ENCODE measurements around the gene PROSER1.

DNA sequence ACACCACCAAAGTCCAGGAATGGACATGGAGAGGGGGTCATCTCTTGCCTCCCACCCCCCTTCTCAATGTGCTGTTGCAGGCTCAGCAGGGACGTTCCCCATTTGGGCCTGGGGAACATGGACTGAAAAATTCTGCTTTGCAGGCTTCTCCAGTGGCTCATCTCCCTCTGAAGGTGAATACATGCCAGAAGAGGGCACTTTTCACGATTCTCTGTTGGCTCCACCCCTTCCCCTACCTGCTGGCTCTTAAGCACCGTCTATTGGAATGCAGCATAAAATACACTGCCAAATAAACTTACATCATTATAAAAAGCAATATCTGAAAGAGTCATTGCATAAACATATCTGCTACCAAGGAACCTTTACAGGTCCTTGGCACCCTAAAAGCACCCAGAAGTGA is 36.1 kb upstream of the PROSER1 start:
- TF ChIP-seq, protein P1, sequence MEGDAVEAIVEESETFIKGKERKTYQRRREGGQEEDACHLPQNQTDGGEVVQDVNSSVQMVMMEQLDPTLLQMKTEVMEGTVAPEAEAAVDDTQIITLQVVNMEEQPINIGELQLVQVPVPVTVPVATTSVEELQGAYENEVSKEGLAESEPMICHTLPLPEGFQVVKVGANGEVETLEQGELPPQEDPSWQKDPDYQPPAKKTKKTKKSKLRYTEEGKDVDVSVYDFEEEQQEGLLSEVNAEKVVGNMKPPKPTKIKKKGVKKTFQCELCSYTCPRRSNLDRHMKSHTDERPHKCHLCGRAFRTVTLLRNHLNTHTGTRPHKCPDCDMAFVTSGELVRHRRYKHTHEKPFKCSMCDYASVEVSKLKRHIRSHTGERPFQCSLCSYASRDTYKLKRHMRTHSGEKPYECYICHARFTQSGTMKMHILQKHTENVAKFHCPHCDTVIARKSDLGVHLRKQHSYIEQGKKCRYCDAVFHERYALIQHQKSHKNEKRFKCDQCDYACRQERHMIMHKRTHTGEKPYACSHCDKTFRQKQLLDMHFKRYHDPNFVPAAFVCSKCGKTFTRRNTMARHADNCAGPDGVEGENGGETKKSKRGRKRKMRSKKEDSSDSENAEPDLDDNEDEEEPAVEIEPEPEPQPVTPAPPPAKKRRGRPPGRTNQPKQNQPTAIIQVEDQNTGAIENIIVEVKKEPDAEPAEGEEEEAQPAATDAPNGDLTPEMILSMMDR (conservative IDR thresholded peaks at IDR 0.05): no peak
- no peak for TF ChIP-seq EZH2 (IDR thresholded peaks at IDR 0.05; ENCODE audit: low read depth)

All from PC-9 (cell line).